A549 treated with DMSO at 1 μM for 4 hours (cell line): ENCODE measurements around the gene VSIG2. TPM values are rescaled to one million over a fixed set of nuclear protein-coding genes. Genes with fewer than 3 reads are reported as not detected.

Experiments
- total RNA-seq: library from RNA; stranded (reverse); fragments of 200-300 nt; extraction: Qiagen RNA extraction; gene quantifications from 5 replicates; pipeline ENCODE4 v1.2.3, GENCODE V29; 2022; ENCODE audit warnings: low read depth

VSIG2 gene, protein sequence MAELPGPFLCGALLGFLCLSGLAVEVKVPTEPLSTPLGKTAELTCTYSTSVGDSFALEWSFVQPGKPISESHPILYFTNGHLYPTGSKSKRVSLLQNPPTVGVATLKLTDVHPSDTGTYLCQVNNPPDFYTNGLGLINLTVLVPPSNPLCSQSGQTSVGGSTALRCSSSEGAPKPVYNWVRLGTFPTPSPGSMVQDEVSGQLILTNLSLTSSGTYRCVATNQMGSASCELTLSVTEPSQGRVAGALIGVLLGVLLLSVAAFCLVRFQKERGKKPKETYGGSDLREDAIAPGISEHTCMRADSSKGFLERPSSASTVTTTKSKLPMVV
- total RNA-seq, result 0.08 TPM in 1 of 5 replicates, not detected in the others

DNA sequence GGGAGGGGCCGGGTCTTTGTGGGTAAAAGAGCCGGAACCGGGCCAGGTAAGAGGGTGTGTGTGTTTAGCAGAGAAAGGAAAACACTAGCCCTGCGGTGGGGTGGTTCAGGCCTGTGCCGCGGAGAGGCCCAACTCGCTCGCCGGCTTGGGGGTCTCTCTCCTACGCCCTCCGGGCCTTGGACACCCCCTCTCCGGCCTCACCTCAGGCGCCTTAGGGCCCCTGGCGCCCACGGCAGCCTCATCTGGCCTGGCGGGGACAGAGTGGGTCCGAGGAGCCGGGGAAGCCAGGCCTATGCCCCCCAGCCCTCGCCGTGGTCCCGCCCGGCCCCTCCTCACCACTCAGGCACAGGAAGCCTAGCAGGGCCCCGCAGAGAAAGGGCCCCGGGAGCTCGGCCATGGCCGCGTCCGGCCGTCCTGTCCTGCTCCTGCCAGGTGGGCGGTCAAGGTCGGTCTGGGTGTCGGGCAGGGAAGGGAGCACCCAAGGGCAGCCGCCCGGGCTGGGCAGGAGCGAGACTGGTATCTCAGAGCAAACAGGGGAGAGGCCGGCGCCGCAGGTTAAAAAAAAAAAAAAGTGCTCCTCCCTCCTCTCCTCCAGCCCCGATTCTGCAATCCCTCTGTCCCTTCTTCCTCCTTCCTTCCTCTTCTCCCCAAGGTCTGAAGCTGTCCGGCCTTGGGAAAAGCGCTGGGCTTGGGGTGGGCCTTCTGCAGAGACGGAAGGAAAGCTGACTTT is at the start of gene VSIG2:
VSIG2 (minus strand) TSS at position 515 of the 730 bp plus-strand sequence; CDS start at position 397, 118 bp downstream.

DNA sequence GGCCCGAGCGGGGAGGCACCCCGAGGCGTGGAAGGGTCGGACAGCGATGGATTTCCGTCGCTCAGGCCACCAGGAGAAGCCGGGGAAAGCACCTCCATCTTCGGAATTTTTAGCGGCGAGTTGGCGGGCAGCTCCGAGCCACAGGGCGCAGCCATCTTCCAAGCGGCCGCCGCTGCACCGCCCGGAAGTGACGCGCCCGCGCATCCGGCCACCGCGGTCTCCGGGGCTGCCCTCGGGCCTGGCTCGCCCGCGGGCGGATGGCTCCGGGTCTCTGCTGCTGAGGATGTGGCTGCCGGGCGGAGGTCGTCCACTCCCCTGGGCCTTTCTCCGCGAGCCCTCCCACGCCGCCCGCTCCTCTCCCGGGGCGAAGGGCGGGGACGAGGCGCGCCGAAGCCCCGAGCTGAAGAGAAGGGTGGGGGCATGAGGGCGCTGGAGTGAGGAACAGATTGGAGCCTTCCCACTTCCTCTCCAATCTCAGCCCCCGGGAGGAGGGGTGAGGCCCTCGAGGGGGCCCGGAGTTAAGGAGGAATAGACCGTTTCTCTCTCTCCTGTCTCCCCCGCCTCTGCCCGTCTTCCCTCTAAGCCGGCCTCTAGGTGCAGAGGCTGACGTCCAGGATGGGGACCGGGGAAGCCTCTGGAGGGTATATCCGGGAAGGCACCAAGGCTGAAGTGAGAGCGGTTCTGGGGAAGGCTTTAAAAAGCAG is 48.3 kb upstream of the VSIG2 start, which contains the start of gene MSANTD2:
MSANTD2 (minus strand) TSS at position 181 of the 704 bp plus-strand sequence; CDS start at position 155, 26 bp downstream.

DNA sequence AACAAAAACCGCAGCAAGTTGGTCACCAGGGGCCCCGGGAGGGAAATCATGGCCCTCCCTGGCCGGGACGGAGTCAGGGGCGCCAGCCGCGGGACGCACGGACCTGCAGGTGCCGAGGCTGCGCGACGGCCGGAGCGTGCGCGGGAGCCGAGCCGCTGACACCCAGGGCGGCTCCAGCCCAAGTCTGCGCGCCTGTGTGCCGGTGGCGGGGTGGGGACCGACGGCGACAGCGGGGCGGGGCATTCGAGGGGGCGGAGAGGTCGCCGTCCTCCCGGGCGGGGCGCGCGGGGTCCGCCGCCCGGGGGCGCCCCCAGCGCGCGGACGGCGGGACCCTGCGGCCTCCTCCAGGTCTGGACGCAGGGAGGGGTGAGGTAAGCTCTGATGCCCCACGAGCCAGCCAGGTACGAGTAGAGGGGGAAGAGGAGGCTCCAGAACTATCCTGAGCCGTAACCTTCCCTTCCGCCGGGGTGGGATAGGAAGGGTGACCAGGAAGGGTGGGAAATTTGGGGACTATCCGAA is 10.1 kb upstream of the VSIG2 start, which contains the start of gene ESAM:
ESAM (minus strand) TSS at position 186 of the 519 bp plus-strand sequence; CDS start at position 50, 136 bp downstream.

DNA sequence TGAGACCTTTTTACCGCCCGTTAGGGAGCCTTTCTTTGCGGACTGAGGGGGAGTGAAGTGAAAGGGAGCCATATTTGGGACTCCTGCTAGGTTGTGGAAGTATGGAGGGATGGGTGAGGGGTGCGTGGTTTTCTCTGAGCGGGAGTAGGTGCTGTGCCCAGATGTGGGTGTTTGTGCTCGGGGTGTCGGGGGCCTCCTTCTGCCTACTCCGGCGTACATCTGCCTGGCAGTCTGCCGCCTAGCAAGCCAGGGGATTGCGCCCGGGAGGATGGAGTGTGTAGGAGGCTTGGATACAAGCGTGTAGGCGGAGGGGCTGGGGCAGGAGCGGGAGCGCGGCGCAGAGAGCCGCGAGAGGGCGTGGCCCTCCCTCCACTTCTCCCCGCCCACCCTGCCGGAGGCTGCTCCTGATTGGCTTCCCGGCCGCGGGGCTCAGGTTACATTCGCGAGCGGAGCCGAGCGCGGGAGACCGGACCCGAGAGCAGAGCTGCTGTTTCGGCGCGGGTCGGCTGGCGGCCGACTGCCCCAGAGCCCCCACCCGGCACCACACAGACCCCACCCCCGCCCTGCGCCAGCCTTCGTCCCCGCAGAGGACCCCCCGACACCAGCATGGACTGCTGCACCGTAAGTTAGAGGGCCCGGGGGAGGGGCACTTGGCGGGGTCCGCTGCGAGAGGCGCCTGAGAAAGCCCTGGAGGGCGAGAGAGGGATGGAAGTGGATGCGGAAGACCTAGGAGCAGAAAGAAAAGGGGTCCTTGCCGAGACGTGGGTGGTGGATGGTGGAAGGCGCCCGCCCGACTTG is 12.4 kb downstream of the VSIG2 start, which contains the start of gene NRGN:
NRGN (plus strand) TSS at position 464 of the 798 bp plus-strand sequence; CDS start at position 607, 143 bp downstream.

Other genes with a start within 250 kb of the VSIG2 start
- not detected in 5 replicates for gene OR8B12, start 208.6 kb downstream of the VSIG2 start, total RNA-seq
- not detected in 5 replicates for gene OR8A1, start 182.3 kb downstream of the VSIG2 start, total RNA-seq
- gene PANX3, start 140.8 kb downstream of the VSIG2 start, total RNA-seq, result not detected in 5 replicates
- gene TBRG1, start 129.4 kb downstream of the VSIG2 start, total RNA-seq, result 16.7 to 19.5 TPM (median 18.8 TPM) in 5 replicates
- 13.0 to 17.1 TPM (median 14.1 TPM) in 5 replicates for gene SIAE, start 78.5 kb downstream of the VSIG2 start, total RNA-seq
- gene SPA17, start 78.4 kb downstream of the VSIG2 start, total RNA-seq, result 17.6 to 24.9 TPM (median 19.6 TPM) in 5 replicates
- 5.5 to 11.1 TPM (median 9.1 TPM) in 5 replicates for gene NRGN, start 12.3 kb downstream of the VSIG2 start, total RNA-seq
- gene ESAM, start 10.0 kb upstream of the VSIG2 start, total RNA-seq, result 9.0 to 12.4 TPM (median 10.5 TPM) in 5 replicates
- 4.5 to 5.8 TPM (median 5.4 TPM) in 5 replicates for gene MSANTD2, start 48.2 kb upstream of the VSIG2 start, total RNA-seq
- 1.8 to 3.6 TPM (median 2.7 TPM) in 5 replicates for gene ROBO3, start 113.2 kb upstream of the VSIG2 start, total RNA-seq
- gene ROBO4, start 145.6 kb upstream of the VSIG2 start, total RNA-seq, result 0.02 to 0.07 TPM in 2 of 5 replicates, not detected in the others
- not detected in 5 replicates for gene HEPN1, start 167.0 kb upstream of the VSIG2 start, total RNA-seq
- gene HEPACAM, start 183.8 kb upstream of the VSIG2 start, total RNA-seq, result not detected in 5 replicates
- 0.52 to 0.74 TPM (median 0.62 TPM) in 5 replicates for gene CCDC15, start 201.9 kb upstream of the VSIG2 start, total RNA-seq